ENCODE results near the gene TPO.
"Not testable (repeated sequence)": the region's sequence is repeated elsewhere in the genome, so short reads cannot be mapped to it uniquely, and the experiment has no call there.

Gene TPO

DNA sequence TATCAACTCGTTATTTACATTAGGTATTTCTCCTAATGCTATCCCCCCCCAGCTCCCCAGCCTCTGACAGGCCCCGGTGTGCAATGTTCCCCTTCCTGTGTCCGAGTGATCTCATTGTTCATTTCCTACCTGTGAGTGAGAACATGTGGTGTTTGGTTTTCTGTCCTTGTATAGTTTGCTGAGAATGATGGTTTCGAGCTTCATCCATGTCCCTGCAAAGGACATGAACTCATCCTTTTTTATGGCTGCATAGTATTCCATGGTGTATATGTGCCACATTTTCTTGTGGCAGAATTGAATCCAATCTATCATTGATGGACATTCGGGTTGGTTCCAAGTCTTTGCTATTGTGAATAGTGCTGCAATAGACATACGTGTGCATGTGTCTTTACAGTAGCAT, 23.1 kb upstream of the TPO start:
- not testable (repeated sequence) for ATAC-seq (replicated peaks); H3K9me3 Mint-ChIP-seq

DNA sequence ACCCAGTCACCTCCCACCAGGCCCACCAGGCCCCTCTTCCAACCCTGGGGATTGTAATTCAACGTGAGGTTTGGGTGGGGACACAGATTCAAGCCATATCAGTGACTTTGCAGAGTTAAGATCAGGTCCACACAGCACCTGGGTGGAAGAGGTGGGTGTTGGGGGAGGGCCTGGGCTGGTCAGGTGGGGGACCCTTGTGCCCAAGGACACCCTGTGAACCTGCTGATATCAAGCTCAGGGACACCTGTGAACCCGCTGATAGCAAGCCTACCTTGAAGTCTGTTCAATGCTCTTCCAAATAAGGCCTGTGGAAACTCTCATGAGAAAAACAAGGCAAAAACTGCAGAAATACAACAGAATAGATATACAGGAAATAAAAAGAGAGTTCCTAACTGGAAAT, 19.9 kb upstream of the TPO start:
- H3K4me1 Mint-ChIP-seq (ENCODE audit: low read depth in 2 of 2), result no peaks in the 10 kb centered on the region
- no peak for DNase-seq
- peaks cover 0 to 3% of the 10 kb centered on the region in 2 donors for H3K9me3 Mint-ChIP-seq
- ATAC-seq (replicated peaks), result no peak
- H3K36me3 Mint-ChIP-seq (ENCODE audit: insufficient read depth), result no peaks in the 10 kb centered on the region
- no peak overlapping the region for H3K27ac Mint-ChIP-seq
- peaks cover 7 to 28% of the 10 kb centered on the region in 2 donors for H3K27me3 Mint-ChIP-seq
- no peak overlapping the region for H3K4me3 Mint-ChIP-seq

More for the DNA sequence above, 23.1 kb upstream of the TPO start:
- H3K36me3 Mint-ChIP-seq (ENCODE audit: insufficient read depth); H3K4me3 Mint-ChIP-seq; H3K4me1 Mint-ChIP-seq (ENCODE audit: low read depth in 2 of 2); H3K27ac Mint-ChIP-seq; DNase-seq: not testable (repeated sequence)
- peaks cover 7 to 10% of the 10 kb centered on the region in 2 donors for H3K27me3 Mint-ChIP-seq

DNA sequence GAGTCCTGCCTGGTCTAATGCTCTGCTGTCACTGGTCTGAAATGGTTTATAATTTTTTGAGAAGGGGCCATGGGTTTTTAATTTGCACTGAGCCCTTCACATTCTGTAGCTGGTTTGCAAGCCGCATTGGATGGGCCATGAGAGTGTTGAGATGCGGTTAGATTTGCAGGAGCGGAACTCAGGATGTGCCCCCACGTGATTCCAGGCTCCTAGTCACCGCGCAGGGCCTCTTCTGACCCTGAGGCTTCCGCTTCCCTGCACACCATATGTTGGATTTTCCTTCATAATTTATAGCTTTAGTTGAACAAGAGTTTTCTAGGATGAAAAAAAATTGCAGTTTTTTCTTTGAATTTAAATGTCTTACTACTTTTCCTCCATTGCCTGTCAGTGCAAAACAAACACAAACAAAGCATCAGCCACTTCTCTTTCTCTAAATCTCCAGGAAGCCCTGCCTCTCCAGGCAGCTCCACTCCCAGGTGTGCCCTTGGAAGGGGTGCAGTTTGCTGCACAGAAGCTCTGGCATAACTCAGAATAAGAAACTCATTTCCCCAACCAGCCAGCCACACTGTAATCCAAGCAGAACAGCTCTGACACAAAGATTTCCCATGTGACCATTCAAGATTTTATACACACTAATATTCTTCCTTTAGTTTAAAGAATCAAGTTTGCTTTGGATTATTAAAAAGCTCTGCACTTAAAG, 18.4 kb upstream of the TPO start:
- Mint-ChIP-seq H3K27me3 (peaks cover 7 to 28% of the 10 kb centered on the region in 2 donors), H3K9me3 (peaks cover 0 to 3% of the 10 kb centered on the region in 2 donors), H3K4me1 (ENCODE audit: low read depth in 2 of 2) (no peaks in the 10 kb centered on the region), H3K36me3 (ENCODE audit: insufficient read depth) (no peaks in the 10 kb centered on the region), H3K27ac (no peak overlapping the region), H3K4me3 (no peak overlapping the region)
- no peak for ATAC-seq (replicated peaks)
- DNase-seq, result no peak

DNA sequence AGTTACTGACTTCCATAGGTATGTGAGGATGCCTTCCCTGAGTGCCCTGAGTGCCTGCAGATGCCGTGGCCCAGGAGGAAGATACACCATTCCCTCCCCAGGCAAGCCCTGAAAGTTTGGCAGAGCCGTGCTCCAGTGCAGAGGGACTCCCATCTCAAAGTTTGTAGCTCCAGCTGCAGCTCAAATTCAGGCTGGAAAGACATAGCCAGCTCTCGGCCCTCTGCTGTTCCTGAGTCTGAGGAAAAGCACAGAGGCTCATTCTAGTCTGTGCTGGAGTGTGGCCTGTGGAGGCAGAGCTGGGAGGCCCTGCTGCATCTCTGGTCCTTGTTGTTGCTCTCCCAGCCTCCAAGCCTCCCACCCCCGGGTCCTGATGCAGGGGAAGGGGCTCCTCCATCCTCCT, 15.9 kb upstream of the TPO start:
- no peaks in the 10 kb centered on the region for H3K4me1 Mint-ChIP-seq (ENCODE audit: low read depth in 2 of 2)
- no peak for ATAC-seq (replicated peaks)
- H3K4me3 Mint-ChIP-seq, result no peak overlapping the region

DNA sequence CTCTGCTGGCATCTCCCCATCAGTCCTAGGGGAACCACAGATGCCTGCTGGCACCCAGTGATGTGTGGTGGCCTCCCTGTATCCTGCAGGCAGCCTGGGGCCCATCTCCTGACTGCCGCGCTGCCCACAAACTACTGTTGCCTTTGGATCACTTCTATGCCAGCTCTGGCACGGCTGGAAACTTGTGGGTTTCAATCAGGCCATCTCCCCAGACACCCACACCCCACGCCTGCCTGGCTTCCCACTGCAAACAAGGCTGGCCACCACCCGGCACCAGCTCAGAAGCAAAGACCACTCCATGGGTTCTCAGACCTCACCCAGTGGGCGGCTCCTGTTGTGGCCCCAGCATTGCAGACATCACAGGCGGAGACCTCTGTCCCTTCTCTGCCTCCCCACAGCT, 15.1 kb upstream of the TPO start:
- Mint-ChIP-seq H3K36me3 (ENCODE audit: insufficient read depth) (no peaks in the 10 kb centered on the region), H3K27me3 (peaks cover 7 to 21% of the 10 kb centered on the region in 2 donors), H3K4me1 (ENCODE audit: low read depth in 2 of 2) (no peaks in the 10 kb centered on the region), H3K9me3 (peaks cover 2 to 7% of the 10 kb centered on the region in 2 donors), H3K4me3 (no peak overlapping the region), H3K27ac (no peak overlapping the region)
- DNase-seq, result no peak
- no peak for ATAC-seq (replicated peaks)

More for the DNA sequence above, 15.9 kb upstream of the TPO start:
- Mint-ChIP-seq H3K27me3 (peaks cover 7 to 28% of the 10 kb centered on the region in 2 donors), H3K9me3 (peaks cover 2 to 6% of the 10 kb centered on the region in 2 donors), H3K27ac (no peak overlapping the region), H3K36me3 (ENCODE audit: insufficient read depth) (no peaks in the 10 kb centered on the region)
- no peak for DNase-seq

DNA sequence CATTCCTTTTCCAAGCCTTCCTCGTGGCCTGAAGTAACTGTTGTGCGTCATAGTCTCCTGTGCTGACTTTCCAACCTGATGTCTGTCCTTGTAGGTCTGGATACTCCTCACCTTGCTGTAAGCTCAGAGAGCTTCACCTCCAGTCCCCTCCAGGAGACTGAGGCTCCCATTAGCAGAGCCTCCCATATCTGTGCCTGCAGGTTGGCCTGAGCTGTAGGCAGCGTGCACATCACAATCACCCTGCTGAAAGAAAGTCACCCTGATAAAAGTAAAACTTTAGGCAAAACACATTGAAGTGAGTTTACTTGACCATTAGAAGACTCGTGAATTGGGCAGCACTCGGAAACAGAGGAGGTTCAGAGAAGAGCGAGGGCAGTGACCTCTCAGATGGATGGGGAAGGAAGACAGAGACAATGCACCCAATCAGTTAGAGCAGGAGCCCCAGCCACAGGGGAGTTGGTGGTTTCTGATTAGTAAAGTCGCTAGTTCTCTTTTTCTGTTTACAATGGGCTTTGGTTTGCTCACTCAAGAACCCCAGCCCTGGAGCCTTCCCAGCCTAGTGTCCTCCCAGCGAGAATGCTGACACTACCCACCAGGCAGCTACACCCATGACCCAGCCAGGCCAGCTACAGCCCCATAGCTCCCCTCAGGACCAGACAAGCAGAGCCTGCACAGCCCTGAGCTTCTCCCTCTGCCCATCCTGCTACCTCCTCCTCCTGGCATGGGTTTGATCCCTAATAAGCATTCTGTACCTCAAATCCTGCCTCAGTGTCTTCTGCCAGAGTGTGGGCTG, 12.1 kb upstream of the TPO start:
- no peaks in the 10 kb centered on the region for H3K4me1 Mint-ChIP-seq (ENCODE audit: low read depth in 2 of 2)
- peaks cover 7 to 15% of the 10 kb centered on the region in 2 donors for H3K9me3 Mint-ChIP-seq
- ATAC-seq (replicated peaks), result no peak
- H3K27ac Mint-ChIP-seq, result no peak overlapping the region
- no peaks in the 10 kb centered on the region for H3K36me3 Mint-ChIP-seq (ENCODE audit: insufficient read depth)
- no peak for DNase-seq
- peaks cover 0 to 10% of the 10 kb centered on the region in 2 donors for H3K27me3 Mint-ChIP-seq
- no peak overlapping the region for H3K4me3 Mint-ChIP-seq

DNA sequence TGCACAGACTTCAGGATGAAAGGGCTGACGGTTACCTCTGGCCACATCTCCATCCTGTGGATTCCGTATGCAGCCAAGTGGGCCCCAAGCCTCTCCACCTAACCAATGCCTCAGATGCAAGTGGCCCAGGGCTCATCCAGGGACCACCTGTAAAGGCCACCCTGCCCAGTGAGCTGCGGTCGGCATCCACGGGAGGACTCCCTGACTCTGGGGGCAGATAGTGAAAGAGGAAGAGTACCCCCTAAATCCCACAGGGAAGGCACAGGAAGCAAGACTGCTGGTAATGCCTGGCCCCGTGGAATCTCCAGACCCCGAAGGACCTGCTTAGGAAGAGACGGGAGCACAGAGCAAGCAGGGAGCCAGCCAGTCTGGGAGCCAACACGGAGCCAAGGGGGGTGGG, 11.2 kb upstream of the TPO start:
- no peaks in the 10 kb centered on the region for H3K4me1 Mint-ChIP-seq (ENCODE audit: low read depth in 2 of 2)
- no peak for DNase-seq
- peaks cover 7 to 15% of the 10 kb centered on the region in 2 donors for H3K9me3 Mint-ChIP-seq
- H3K4me3 Mint-ChIP-seq, result no peak overlapping the region
- no peaks in the 10 kb centered on the region for H3K36me3 Mint-ChIP-seq (ENCODE audit: insufficient read depth)
- H3K27ac Mint-ChIP-seq, result no peak overlapping the region
- H3K27me3 Mint-ChIP-seq, result peaks cover 0 to 8% of the 10 kb centered on the region in 2 donors
- ATAC-seq (replicated peaks), result no peak

DNA sequence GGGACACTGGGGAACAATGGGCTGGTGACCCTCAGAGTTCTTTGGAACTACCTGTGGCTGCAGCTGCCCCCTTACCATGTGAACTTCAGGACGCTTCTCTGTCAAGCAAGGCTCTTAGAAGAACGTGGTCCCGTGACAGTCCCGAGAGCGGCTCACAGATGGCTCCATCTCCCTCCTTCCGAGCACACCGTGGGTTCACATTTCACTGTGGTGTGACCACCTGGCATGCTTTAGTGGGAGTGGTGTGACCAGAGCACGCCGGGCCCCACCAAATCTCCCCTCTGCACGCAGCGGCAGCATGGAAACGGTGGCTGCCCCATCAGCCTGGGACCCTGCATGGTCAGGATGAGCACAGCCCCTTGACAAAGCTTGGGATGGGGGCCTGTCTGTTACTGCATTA, 9.7 kb upstream of the TPO start:
- Mint-ChIP-seq H3K4me1 (ENCODE audit: low read depth in 2 of 2) (no peaks in the 10 kb centered on the region), H3K36me3 (ENCODE audit: insufficient read depth) (no peaks in the 10 kb centered on the region), H3K4me3 (no peak overlapping the region), H3K27me3 (no peaks in the 10 kb centered on the region), H3K27ac (no peak overlapping the region), H3K9me3 (peaks cover 7 to 15% of the 10 kb centered on the region in 2 donors)
- ATAC-seq (replicated peaks) (no peak), DNase-seq (no peak)

DNA sequence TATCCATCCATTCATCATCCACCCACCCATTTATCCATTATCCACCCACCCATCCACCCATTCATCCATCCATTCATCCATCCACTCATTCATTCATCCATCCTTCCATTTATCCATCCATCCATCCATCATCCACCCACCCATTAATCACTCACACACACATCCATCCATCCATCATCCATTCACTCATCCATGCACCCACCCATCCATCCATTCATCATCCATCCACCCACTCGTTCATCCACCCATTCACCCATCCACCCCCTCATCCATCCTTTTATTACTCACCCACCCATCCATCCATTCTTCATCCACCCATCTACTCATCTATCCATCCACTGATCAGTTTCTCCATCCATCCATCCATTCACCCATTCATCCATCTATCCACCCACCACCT, 8.1 kb upstream of the TPO start:
- peaks cover 7 to 15% of the 10 kb centered on the region in 2 donors for H3K9me3 Mint-ChIP-seq
- ATAC-seq (replicated peaks), result no peak
- H3K4me3 Mint-ChIP-seq, result no peak overlapping the region
- H3K27ac Mint-ChIP-seq, result no peak overlapping the region
- H3K36me3 Mint-ChIP-seq (ENCODE audit: insufficient read depth), result no peaks in the 10 kb centered on the region
- H3K27me3 Mint-ChIP-seq, result no peaks in the 10 kb centered on the region
- H3K4me1 Mint-ChIP-seq (ENCODE audit: low read depth in 2 of 2), result no peaks in the 10 kb centered on the region
- no peak for DNase-seq

DNA sequence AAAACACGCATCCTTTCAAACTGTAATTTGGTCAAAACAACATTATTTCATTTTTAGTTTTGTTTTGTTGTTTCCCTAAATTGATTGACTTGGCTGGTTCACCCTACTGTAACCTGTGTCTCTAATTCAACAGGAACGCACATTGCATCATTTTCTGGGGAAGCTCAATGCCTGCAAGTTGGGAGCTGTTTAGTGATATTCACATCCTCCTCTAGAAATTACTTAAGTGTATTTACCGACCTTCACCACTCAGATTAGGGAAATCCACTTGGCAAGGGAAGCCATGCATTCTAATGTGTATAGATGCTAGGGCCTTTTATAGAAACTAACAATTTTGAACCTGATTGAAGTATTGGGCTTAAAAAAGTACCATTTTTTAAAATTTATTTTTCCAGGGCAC, 7.3 kb upstream of the TPO start:
- H3K9me3 Mint-ChIP-seq, result peaks cover 7 to 15% of the 10 kb centered on the region in 2 donors
- no peak for ATAC-seq (replicated peaks)
- no peak overlapping the region for H3K4me3 Mint-ChIP-seq
- H3K27me3 Mint-ChIP-seq, result no peaks in the 10 kb centered on the region
- no peaks in the 10 kb centered on the region for H3K4me1 Mint-ChIP-seq (ENCODE audit: low read depth in 2 of 2)
- H3K36me3 Mint-ChIP-seq (ENCODE audit: insufficient read depth), result no peaks in the 10 kb centered on the region
- no peak for DNase-seq
- no peak overlapping the region for H3K27ac Mint-ChIP-seq

DNA sequence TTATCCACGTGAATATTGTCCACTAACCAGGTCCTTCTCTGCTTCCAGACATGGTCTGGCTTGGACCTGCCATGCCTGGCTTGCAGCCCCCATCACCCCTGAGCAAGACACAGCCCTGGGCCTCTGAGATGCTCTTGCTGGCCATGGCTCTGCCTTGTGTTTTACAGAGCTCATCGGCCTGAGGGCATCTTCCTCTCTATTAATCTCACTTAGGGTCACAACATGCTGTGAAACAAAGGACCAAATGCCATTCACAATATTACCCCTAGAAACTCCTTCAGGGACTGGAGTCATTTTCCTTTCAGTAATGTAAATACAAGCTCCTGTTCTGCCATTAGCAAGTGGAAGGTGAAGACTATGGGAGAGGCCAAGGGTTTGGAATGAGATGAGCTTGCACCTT, 6.8 kb upstream of the TPO start:
- Mint-ChIP-seq H3K27ac (no peak overlapping the region), H3K4me1 (ENCODE audit: low read depth in 2 of 2) (no peaks in the 10 kb centered on the region), H3K36me3 (ENCODE audit: insufficient read depth) (no peaks in the 10 kb centered on the region), H3K9me3 (peaks cover 7 to 15% of the 10 kb centered on the region in 2 donors), H3K4me3 (no peak overlapping the region), H3K27me3 (peaks cover 0 to 1% of the 10 kb centered on the region in 2 donors)
- no peak for ATAC-seq (replicated peaks)
- no peak for DNase-seq

DNA sequence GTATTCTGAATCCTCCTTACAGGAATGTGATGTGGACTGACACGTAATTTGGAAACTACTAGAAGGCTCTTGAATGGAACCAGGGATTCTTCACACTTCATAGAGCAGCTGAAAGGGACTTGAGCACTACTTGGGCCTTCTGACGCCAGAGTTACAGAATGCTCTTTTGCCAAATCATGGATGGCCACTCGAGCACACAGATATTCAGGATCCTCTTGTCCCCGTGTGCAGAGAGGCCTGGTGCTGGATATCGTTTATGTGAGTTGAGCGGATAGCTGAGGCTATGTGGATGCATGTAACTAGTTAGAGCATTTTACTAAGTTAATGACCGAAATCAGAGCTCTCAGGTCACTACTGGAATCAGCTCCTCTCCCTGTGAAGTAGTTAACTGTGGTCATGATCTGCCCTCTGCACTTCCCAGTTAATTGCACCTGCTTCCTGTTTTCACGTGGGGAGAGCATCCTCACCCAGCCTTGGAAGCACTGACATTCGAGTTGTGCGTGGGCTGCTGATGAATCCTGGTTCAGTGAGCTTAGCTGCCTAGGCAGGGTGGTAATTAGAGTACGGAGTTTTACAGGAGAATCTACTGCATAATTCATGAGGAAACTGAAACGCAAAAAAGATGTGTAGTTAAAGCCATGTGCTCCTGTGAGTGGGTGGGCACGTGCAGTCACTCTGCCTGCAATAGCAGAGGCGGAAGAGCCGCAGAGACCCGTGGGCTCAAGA, 5.2 kb upstream of the TPO start:
- Mint-ChIP-seq H3K9me3 (peaks cover 5 to 9% of the 10 kb centered on the region in 2 donors), H3K4me3 (no peak overlapping the region), H3K27ac (no peak overlapping the region), H3K36me3 (ENCODE audit: insufficient read depth) (no peaks in the 10 kb centered on the region), H3K27me3 (peaks cover 0 to 11% of the 10 kb centered on the region in 2 donors), H3K4me1 (ENCODE audit: low read depth in 2 of 2) (no peaks in the 10 kb centered on the region)
- ATAC-seq (replicated peaks), result no peak
- no peak for DNase-seq

DNA sequence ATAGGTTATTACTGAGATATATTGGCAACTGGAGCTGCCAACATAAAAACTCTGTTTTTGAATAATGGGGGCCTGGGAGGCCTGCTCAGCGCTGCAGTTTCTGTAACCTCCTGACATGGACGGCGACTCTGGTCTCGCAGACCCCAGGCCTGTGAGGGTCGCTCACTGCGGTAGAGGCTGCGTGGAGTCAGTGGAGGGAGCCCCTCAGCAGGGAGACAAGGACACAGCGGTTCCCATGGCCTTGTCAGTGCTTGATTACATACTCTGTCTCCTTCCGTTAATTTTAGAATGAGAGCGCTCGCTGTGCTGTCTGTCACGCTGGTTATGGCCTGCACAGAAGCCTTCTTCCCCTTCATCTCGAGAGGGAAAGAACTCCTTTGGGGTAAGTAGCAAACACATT, 858 bp downstream of the TPO start:
- ATAC-seq (replicated peaks) (no peak), DNase-seq (no peak)
- peaks cover 0 to 11% of the 10 kb centered on the region in 2 donors for H3K27me3 Mint-ChIP-seq
- H3K4me1 Mint-ChIP-seq (ENCODE audit: low read depth in 2 of 2), result no peaks in the 10 kb centered on the region
- H3K4me3 Mint-ChIP-seq, result no peak overlapping the region
- H3K27ac Mint-ChIP-seq, result no peak overlapping the region
- no peaks in the 10 kb centered on the region for H3K36me3 Mint-ChIP-seq (ENCODE audit: insufficient read depth)
- H3K9me3 Mint-ChIP-seq, result no peaks in the 10 kb centered on the region
